Heart left ventricle (tissue), 16 donors: ENCODE results near the gene MRGPRX2. TPM values are rescaled to one million over a fixed set of nuclear protein-coding genes. Genes with fewer than 3 reads are reported as not detected.

Source experiments
- ATAC-seq, 4 donors: fragments of 200-7000 bp; cut with Tn5 transposase; one replicate each; pipeline ENCODE4 v1.9.1; 2020 to 2022; ENCODE audit warnings: moderate library complexity in 4 of 4, mild to moderate bottlenecking in 3 of 4, moderate number of reproducible peaks in 1 of 4
- DNase-seq, 5 donors: peaks; one replicate each; pipeline ENCODE4 v3.0.0-alpha.2; 2020
- H3K27ac ChIP-seq, 12 donors: fragments of 200-600 bp; sonication (generic) in 4 of 12; one replicate each; pipeline versions ENCODE4 v1.5.0 to v1.8.0; 2016 to 2022; ENCODE audit warnings: mild to moderate bottlenecking in 2 of 12
- H3K27me3 ChIP-seq, 9 donors: fragments of 200-600 bp; sonication (generic) in 2 of 9; one replicate each; pipeline versions ENCODE4 v1.5.1 to v1.8.0; 2016 to 2022; ENCODE audit warnings: mild to moderate bottlenecking in 3 of 9
- H3K36me3 ChIP-seq, 9 donors: fragments of 200-600 bp; sonication (generic) in 2 of 9; one replicate each; pipeline versions ENCODE4 v1.5.0 to v1.8.0; 2018 to 2022; ENCODE audit warnings: mild to moderate bottlenecking in 2 of 9
- H3K4me1 ChIP-seq, 12 donors: fragments of 200-600 bp; sonication (generic) in 4 of 12; one replicate each; pipeline versions ENCODE4 v1.5.0 to v1.8.0; 2016 to 2022; ENCODE audit warnings: mild to moderate bottlenecking in 3 of 12
- H3K4me3 ChIP-seq, 12 donors: fragments of 200-600 bp; sonication (generic) in 4 of 12; one replicate each; pipeline versions ENCODE4 v1.5.0 to v1.8.0; 2017 to 2022; ENCODE audit warnings: mild to moderate bottlenecking in 9 of 12, moderate library complexity in 4 of 12
- H3K9me3 ChIP-seq, 12 donors: fragments of 200-600 bp; sonication (generic) in 4 of 12; one replicate each; pipeline versions ENCODE4 v1.5.0 to v1.8.0; 2016 to 2022; ENCODE audit warnings: mild to moderate bottlenecking in 1 of 12
- CTCF ChIP-seq, 12 donors: fragments of 200-600 bp; sonication (generic) in 4 of 12; IDR thresholded peaks; one replicate each; pipeline versions ENCODE4 v1.5.0 to v1.8.0; 2018 to 2022; ENCODE audit warnings: antibody characterized with exemption in 12 of 12, mild to moderate bottlenecking in 5 of 12
- POLR2A ChIP-seq, 2 donors: fragments of 450-650 bp; IDR thresholded peaks; one replicate each; pipeline ENCODE4 v1.6.1; 2017; ENCODE audit warnings: antibody characterized with exemption in 2 of 2, mild to moderate bottlenecking in 2 of 2, moderate library complexity in 2 of 2
- WGBS, 4 donors: extraction: QIAGEN DNeasy Blood & Tissue Kit in 2 of 4; methylation state at CpG; one replicate each; pipeline versions ENCODE4 v1.1.5 to v1.1.7; 2013 to 2018; 5-methylcytosine and 5-hydroxymethylcytosine counted together
- intact Hi-C, 10 donors: fragments of 100-400 bp; cut with DNase I; formaldehyde crosslinking; loops; one replicate each; pipeline versions ENCODE4 v1.11.1 to v1.14.2; 2022
- long read RNA-seq, 3 donors: library from polyadenylated mRNA; unstranded; transcript quantifications; one replicate each; pipeline ENCODE4 v2.0.0, GENCODE V29; 2020 to 2021
- polyA plus RNA-seq, 2 donors: library from polyadenylated mRNA; stranded (reverse); fragments of 200-250 nt; gene quantifications; one replicate each; pipeline ENCODE4 v1.2.3, GENCODE V29; 2013
- total RNA-seq, 9 donors: library from RNA; depleted of rRNA in 2 of 9; stranded (reverse); fragments of >200 nt in 2 of 9; fragmentation: NEBNext Ultra II Directional in 3 of 9; extraction: Animal tissue kit (Norgen Biotek cat#: 25700) in 3 of 9; gene quantifications; one replicate each; pipeline versions ENCODE4 v1.1.0 to v1.2.4, GENCODE V29; 2016 to 2023
- donor health status: ischemic (EF 13 %, LVEDD 7.1; RV severe dilation, severe dysfunction).
- donor health status: healthy with polysubstance abuse.
- donor health status: DM: no; HTN: yes; CAD: no.
- donor health status: DM: no; HTN: no; CAD: no.
- donor health status: ischemic (EF 25% LVEDD 6.9; RV normal size, moderate dysfunction).
- donor health status: ischemic (EF 25% LVEDD 5.7; RV mildly dilated, moderate dysfunction).
- donor health status: healthy.
- donor health status: DM: yes; HTN: yes; CAD: no.
- donor health status: ischemic (EF 35%, LVEDD 5.7; RV mildly dilated, moderate dysfunction).
- donor health status: nonischemic (EF 11% LVEDD 7.7; RV severe dilation, severe dysfunction).
- donor health status: DM: yes; HTN: yes; CAD: no.
- donor health status: PGD.
- donor health status: ischemic (EF 29% LVEDD 5.4; RV normal size, mild dysfunction).
- donor health status: nonischemic (EF 23%, LVEDD 6.1; RV moderate dilation, normal function).

The MRGPRX2 gene
- under 1 TPM in 1 of 9 donors, not detected in 8; 0.13 TPM for total RNA-seq
- not detected for polyA plus RNA-seq
- long read RNA-seq, donor 1, result 0 reads
- long read RNA-seq, donor 2, result 0 reads
- long read RNA-seq, donor 3, result 0 reads

DNA sequence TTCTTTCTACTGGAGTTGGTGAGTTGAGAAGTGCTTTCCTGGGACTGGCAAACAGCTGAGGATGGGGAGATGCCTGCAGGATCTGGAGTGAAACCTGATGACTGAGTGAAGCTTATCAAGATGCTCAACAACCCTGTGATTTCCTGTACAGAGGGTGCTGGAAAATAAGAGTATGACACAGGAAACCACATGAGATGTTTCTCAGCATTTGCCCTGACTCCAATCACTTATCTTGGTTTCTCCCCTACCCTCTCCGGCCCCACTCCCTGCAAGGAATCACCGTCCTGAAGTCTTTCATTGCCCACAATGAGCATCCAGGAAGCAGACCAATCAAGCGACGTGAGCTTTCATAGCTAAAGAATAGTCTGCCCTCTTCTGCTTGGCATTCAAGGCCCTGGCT, at the start of gene MRGPRX2:
TSS of gene MRGPRX2 (minus strand) at position 89 of the 400 bp plus-strand sequence. CDS start 4,315 bp downstream, outside the sequence.
- intact Hi-C loops, result no loop called here
- H3K27me3 ChIP-seq, result peaks cover 0 to 9% (median 0%) of the 10 kb centered on the region in 9 donors
- WGBS, 4 donors, result 34 to 55% (median 37%) methylated on average over 4 of the region's 4 CpGs
- no peak within 1 kb of the TSS for H3K27ac ChIP-seq
- no peak for TF ChIP-seq CTCF (IDR thresholded peaks at IDR 0.05)
- no peak for TF ChIP-seq POLR2A (IDR thresholded peaks at IDR 0.05)
- DNase-seq, result no peak
- peaks cover 0 to 3% (median 0%) of the 10 kb centered on the region in 12 donors for H3K9me3 ChIP-seq
- H3K4me1 ChIP-seq, result no peaks in the 10 kb centered on the region
- ATAC-seq, result no peak
- no peak within 1 kb of the TSS for H3K4me3 ChIP-seq
- no peaks in the 10 kb centered on the region for H3K36me3 ChIP-seq

DNA sequence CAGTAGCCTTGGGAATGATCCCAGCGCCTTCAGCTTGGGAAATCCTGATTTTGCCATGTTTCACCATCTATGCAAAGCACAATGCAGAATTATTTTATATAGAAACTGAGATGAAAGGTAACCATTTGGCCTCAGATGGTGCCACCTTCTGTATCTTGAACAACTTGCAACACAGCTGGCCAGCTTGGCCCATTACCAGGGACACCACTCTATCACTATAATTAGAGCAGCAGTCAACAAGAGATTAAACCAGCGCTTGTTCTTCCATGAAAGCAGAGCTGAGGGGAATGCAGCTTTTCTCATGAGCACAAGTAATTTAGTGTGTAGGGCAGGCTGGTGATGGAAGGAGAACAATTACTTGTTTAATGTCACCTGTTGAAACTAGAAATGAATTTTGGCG, 49.8 kb upstream of the MRGPRX2 start:
- no peaks in the 10 kb centered on the region for H3K36me3 ChIP-seq
- peak; percentile 83 to 96 (median 90) for ATAC-seq
- H3K4me3 ChIP-seq, result no peak overlapping the region
- intact Hi-C loops, result loop anchor here in 7 of 10 donors (2.0 to 10.0 kb wide), 4 partner anchors 33 to 135 kb away; partner anchors contain the start of gene E2F8 (in 1 of the 7)
- no peaks in the 10 kb centered on the region for H3K9me3 ChIP-seq
- peaks cover 0 to 13% (median 0%) of the 10 kb centered on the region in 12 donors for H3K4me1 ChIP-seq
- peak overlapping the region in 5 of 12 donors; percentile 10 to 64 (median 37) for H3K27ac ChIP-seq
- peak in 4 of 5 donors; percentile 53 to 76 (median 68) for DNase-seq
- TF ChIP-seq POLR2A (IDR thresholded peaks at IDR 0.05) (no peak), CTCF (IDR thresholded peaks at IDR 0.05) (peak in 4 of 12 donors; percentile 8 to 42 (median 30))
- 54 to 63% (median 58%) methylated on average over 3 of the region's 3 CpGs for WGBS, 4 donors
- no peaks in the 10 kb centered on the region for H3K27me3 ChIP-seq

- WGBS, 4 donors, result 92 to 98% (median 95%) methylated on average over 1 of the region's 1 CpG
- TF ChIP-seq CTCF (IDR thresholded peaks at IDR 0.05) (no peak), POLR2A (IDR thresholded peaks at IDR 0.05) (no peak)
- peaks cover 0 to 4% (median 0%) of the 10 kb centered on the region in 9 donors for H3K27me3 ChIP-seq
- H3K9me3 ChIP-seq, result no peaks in the 10 kb centered on the region
- H3K36me3 ChIP-seq, result no peaks in the 10 kb centered on the region
- intact Hi-C loops, result loop anchor here in 1 of 10 donors (5.0 kb wide), 1 partner anchor 35 kb away; no protein-coding TSS in a partner anchor
- ATAC-seq (no peak), DNase-seq (no peak)
- no peak overlapping the region for H3K4me3 ChIP-seq
- no peak overlapping the region for H3K27ac ChIP-seq
- H3K4me1 ChIP-seq, result peaks cover 0 to 13% (median 0%) of the 10 kb centered on the region in 12 donors
Measured at GRCh38 chr11:19107125-19107524, 46.6 kb upstream of the MRGPRX2 start.

DNA sequence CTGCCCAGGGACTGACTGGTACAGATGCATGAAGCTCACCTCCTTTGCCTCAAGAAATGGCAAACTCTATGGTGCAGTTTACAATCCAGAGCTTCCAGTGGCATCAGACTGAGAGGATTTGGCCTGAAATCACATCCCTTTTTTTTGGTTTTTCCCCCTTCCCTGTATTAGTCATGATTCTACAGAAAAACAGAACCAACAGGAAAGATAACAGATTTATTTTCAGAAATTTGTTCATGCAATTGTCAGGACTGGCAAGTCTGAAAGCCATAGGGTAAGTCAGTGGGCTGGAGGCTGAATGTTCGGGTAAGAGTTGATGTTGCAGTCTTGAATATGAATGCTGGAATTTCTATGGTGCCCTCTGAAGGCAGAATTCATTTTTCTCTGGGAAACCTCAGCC, 44.5 kb upstream of the MRGPRX2 start:
- H3K4me1 ChIP-seq, result peaks cover 0 to 3% (median 0%) of the 10 kb centered on the region in 12 donors
- intact Hi-C loops, result loop anchor here in 1 of 10 donors (5.0 kb wide), 1 partner anchor 33 kb away; no protein-coding TSS in a partner anchor
- TF ChIP-seq POLR2A (IDR thresholded peaks at IDR 0.05), result no peak
- no peak for TF ChIP-seq CTCF (IDR thresholded peaks at IDR 0.05)
- H3K4me3 ChIP-seq, result no peak overlapping the region
- 79 to 86% (median 85%) methylated on average over 1 of the region's 1 CpG for WGBS, 4 donors
- H3K27me3 ChIP-seq, result peaks cover 0 to 4% (median 0%) of the 10 kb centered on the region in 9 donors
- no peak for DNase-seq
- no peaks in the 10 kb centered on the region for H3K36me3 ChIP-seq
- no peak overlapping the region for H3K27ac ChIP-seq
- H3K9me3 ChIP-seq, result peaks cover 0 to 5% (median 0%) of the 10 kb centered on the region in 12 donors
- no peak for ATAC-seq
